HEK293T (cell line): ENCODE measurements around the gene TARBP1.

Source experiments
- BHLHE40 ChIP-seq: fragments of 450-650 bp; IDR thresholded peaks from 2 replicates; pipeline ENCODE4 v1.6.1; 2016; ENCODE audit warnings: mild to moderate bottlenecking, moderate library complexity, borderline replicate concordance
- FOXA1 ChIP-seq: fragments of 450-650 bp; IDR thresholded peaks from 2 replicates; pipeline ENCODE4 v1.6.1; 2016; ENCODE audit warnings: mild to moderate bottlenecking
- FOXK2 ChIP-seq: fragments of 450-650 bp; IDR thresholded peaks from 2 replicates; pipeline ENCODE4 v1.6.1; 2016; ENCODE audit warnings: mild to moderate bottlenecking
- FOXM1 ChIP-seq: fragments of 450-650 bp; IDR thresholded peaks from 2 replicates; pipeline ENCODE4 v1.6.1; 2017; ENCODE audit warnings: mild to moderate bottlenecking, borderline replicate concordance
- SP1 ChIP-seq: fragments of 450-650 bp; IDR thresholded peaks from 2 replicates; pipeline ENCODE4 v1.6.1; 2017
- SUZ12 ChIP-seq: fragments of 450-650 bp; IDR thresholded peaks from 2 replicates; pipeline ENCODE4 v1.6.1; 2016; ENCODE audit warnings: mild to moderate bottlenecking
- TARDBP ChIP-seq: fragments of 450-650 bp; IDR thresholded peaks from 2 replicates; pipeline ENCODE4 v1.6.1; 2016
- ZNF384 ChIP-seq: fragments of 450-650 bp; IDR thresholded peaks from 2 replicates; pipeline ENCODE4 v1.6.1; 2016

- TF ChIP-seq BHLHE40 (no peak), SP1 (no peak), FOXM1 (no peak), FOXA1 (no peak), FOXK2 (no peak), ZNF384 (no peak), TARDBP (no peak), SUZ12 (no peak)
These were observed 50.9 kb downstream of the TARBP1 start for GRCh38 chr1:234427950-234428646.
